Measurements from ENCODE around the gene ARHGAP22. TPM values are rescaled to one million over a fixed set of nuclear protein-coding genes. Genes with fewer than 3 reads are reported as not detected.

The ARHGAP22 gene
- total RNA-seq, 2 experiments from 2014 or later, result not detected

- TF ChIP-seq CTCF (IDR thresholded peaks at IDR 0.05), result no peak
- POLR2A ChIA-PET, result no interaction called here
- no peak for DNase-seq
- Mint-ChIP-seq H3K36me3 (ENCODE audit: low read depth) (no peaks in the 10 kb centered on the region), H3K9me3 (no peaks in the 10 kb centered on the region), H3K27ac (no peak overlapping the region), H3K27me3 (no peaks in the 10 kb centered on the region), H3K4me3 (no peak overlapping the region), H3K4me1 (ENCODE audit: low read depth) (no peaks in the 10 kb centered on the region)
- intact Hi-C loops (cut with DNase I, micrococcal nuclease), result no loop called here
- Histone ChIP-seq H3K9me3 (ENCODE audit: control insufficient read depth in 1 of 2, insufficient read depth in 1 of 2, low read length in 2 of 2) (no peaks in the 10 kb centered on the region), H3K27ac (ENCODE audit: low read depth in 1 of 2, low read length in 2 of 2) (no peak overlapping the region), H3K4me3 (ENCODE audit: low read length) (no peak overlapping the region), H3K36me3 (ENCODE audit: insufficient read depth, low read length) (no peaks in the 10 kb centered on the region), H3K4me1 (ENCODE audit: insufficient read depth, low read length) (peaks cover 6% of the 10 kb centered on the region), H3K27me3 (ENCODE audit: control insufficient read depth in 1 of 2, insufficient read depth in 2 of 2, low read length in 2 of 2) (peaks cover 2 to 4% of the 10 kb centered on the region in 2 experiments)
- CTCF ChIA-PET, result no interaction called here
- ATAC-seq (ENCODE audit: poor library complexity), result no peak
Measured at GRCh38 chr10:48453451-48454301, 151.2 kb downstream of the ARHGAP22 start.

- Mint-ChIP-seq H3K27me3 (no peaks in the 10 kb centered on the region), H3K36me3 (ENCODE audit: low read depth) (no peaks in the 10 kb centered on the region), H3K9me3 (no peaks in the 10 kb centered on the region), H3K4me1 (ENCODE audit: low read depth) (no peaks in the 10 kb centered on the region), H3K27ac (no peak overlapping the region), H3K4me3 (no peak overlapping the region)
- H3K27ac ChIP-seq (ENCODE audit: low read depth in 1 of 2, low read length in 2 of 2), result no peak overlapping the region
- POLR2A ChIA-PET, result no interaction called here
- TF ChIP-seq CTCF (IDR thresholded peaks at IDR 0.05), result no peak
- H3K9me3 ChIP-seq (ENCODE audit: control insufficient read depth in 1 of 2, insufficient read depth in 1 of 2, low read length in 2 of 2), result no peaks in the 10 kb centered on the region
- intact Hi-C loops (cut with DNase I, micrococcal nuclease), result no loop called here
- CTCF ChIA-PET, result no interaction called here
- H3K4me3 ChIP-seq (ENCODE audit: low read length), result no peak overlapping the region
- peaks cover 2 to 4% of the 10 kb centered on the region in 2 experiments for H3K27me3 ChIP-seq (ENCODE audit: control insufficient read depth in 1 of 2, insufficient read depth in 2 of 2, low read length in 2 of 2)
- H3K4me1 ChIP-seq (ENCODE audit: insufficient read depth, low read length), result peaks cover 6% of the 10 kb centered on the region
- ATAC-seq (ENCODE audit: poor library complexity), result no peak
- no peaks in the 10 kb centered on the region for H3K36me3 ChIP-seq (ENCODE audit: insufficient read depth, low read length)
- no peak for DNase-seq
Measured at GRCh38 chr10:48452879-48453412, 151.9 kb downstream of the ARHGAP22 start.

- intact Hi-C loops (cut with DNase I, micrococcal nuclease), result no loop called here
- DNase-seq, result no peak
- ATAC-seq (ENCODE audit: poor library complexity), result no peak
Measured at GRCh38 chr10:48451969-48452878, 152.6 kb downstream of the ARHGAP22 start.

More at GRCh38 chr10:48451969-48452878, 152.6 kb downstream of the ARHGAP22 start:
- Histone ChIP-seq H3K4me1 (ENCODE audit: insufficient read depth, low read length) (peaks cover 6% of the 10 kb centered on the region), H3K27ac (ENCODE audit: low read depth in 1 of 2, low read length in 2 of 2) (no peak overlapping the region), H3K9me3 (ENCODE audit: control insufficient read depth in 1 of 2, insufficient read depth in 1 of 2, low read length in 2 of 2) (no peaks in the 10 kb centered on the region), H3K27me3 (ENCODE audit: control insufficient read depth in 1 of 2, insufficient read depth in 2 of 2, low read length in 2 of 2) (peaks cover 2 to 4% of the 10 kb centered on the region in 2 experiments), H3K4me3 (ENCODE audit: low read length) (no peak overlapping the region), H3K36me3 (ENCODE audit: insufficient read depth, low read length) (no peaks in the 10 kb centered on the region)
- Mint-ChIP-seq H3K4me1 (ENCODE audit: low read depth) (no peaks in the 10 kb centered on the region), H3K27me3 (no peaks in the 10 kb centered on the region), H3K9me3 (no peaks in the 10 kb centered on the region), H3K4me3 (no peak overlapping the region), H3K27ac (no peak overlapping the region), H3K36me3 (ENCODE audit: low read depth) (no peaks in the 10 kb centered on the region)
- ChIA-PET CTCF (no interaction called here), POLR2A (no interaction called here)
- TF ChIP-seq CTCF (IDR thresholded peaks at IDR 0.05), result no peak
